ENCODE results near the gene CTNNA3.

DNA sequence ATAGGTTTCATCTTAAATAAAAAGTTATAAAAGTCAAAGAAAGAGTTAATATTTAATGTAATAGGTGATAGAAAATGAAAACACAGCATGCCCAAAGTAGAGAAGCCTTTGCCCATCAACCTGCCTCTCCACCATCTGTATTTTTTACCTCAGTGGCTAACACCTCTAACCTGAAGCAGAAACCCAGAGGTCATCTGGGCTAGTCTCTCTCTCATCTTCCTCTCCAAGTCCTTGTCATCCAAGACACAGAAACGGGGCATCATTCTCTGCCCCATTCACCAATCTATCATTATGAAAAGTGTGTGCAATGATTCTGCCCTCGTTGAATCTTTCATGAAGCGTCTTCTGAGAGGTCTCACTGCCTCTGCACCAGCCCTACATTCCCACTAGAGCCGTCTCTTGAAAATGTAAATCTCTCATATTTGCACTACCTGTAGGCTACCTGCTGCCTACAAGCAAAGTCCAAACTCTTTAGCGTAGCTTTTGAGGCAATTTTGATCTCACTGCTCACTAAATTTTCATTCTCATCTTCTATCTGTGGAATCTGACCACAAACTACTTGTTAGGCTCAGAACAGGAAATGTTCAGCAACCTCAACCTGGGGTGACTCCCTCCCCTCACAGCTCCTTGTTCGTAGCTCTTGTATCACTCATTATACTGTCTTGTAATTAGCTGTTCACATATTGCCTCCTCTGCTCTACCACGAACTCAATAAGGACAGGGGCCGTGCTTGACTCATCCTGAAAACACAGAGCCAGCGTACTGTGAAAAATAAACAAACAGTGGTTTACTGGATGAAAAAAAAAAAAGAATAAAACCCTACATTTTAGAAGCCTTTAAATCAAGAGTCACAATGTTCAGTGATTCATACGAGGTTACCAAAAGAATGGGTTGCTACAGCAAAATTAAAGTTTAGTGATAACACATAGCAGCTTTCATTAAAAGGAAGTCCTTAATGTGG, 83.1 kb downstream of the CTNNA3 start:
- TF ChIP-seq, protein P1, sequence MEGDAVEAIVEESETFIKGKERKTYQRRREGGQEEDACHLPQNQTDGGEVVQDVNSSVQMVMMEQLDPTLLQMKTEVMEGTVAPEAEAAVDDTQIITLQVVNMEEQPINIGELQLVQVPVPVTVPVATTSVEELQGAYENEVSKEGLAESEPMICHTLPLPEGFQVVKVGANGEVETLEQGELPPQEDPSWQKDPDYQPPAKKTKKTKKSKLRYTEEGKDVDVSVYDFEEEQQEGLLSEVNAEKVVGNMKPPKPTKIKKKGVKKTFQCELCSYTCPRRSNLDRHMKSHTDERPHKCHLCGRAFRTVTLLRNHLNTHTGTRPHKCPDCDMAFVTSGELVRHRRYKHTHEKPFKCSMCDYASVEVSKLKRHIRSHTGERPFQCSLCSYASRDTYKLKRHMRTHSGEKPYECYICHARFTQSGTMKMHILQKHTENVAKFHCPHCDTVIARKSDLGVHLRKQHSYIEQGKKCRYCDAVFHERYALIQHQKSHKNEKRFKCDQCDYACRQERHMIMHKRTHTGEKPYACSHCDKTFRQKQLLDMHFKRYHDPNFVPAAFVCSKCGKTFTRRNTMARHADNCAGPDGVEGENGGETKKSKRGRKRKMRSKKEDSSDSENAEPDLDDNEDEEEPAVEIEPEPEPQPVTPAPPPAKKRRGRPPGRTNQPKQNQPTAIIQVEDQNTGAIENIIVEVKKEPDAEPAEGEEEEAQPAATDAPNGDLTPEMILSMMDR (IDR thresholded peaks at IDR 0.05) = no peak
- no peak for TF ChIP-seq POLR2A (IDR thresholded peaks at IDR 0.05)
